Erythroblast (primary cell): ENCODE measurements around the gene SIK2.

Source experiments
- GATA1 ChIP-seq: IDR thresholded peaks from 2 replicates; pipeline ENCODE4 v1.6.1; 2011; ENCODE audit warnings: low read depth, mild to moderate bottlenecking, control low read depth, low read length, moderate library complexity
- POLR2A ChIP-seq: IDR thresholded peaks from 2 replicates; pipeline ENCODE4 v1.6.1; 2011; ENCODE audit warnings: mild to moderate bottlenecking, low read length

- TF ChIP-seq POLR2A (no peak), GATA1 (no peak)
Measured at GRCh38 chr11:111582163-111582562, 20.1 kb upstream of the SIK2 start.
